IMR-90 (cell line): ENCODE measurements around the gene AXDND1. TPM values are rescaled to one million over a fixed set of nuclear protein-coding genes. Genes with fewer than 3 reads are reported as not detected.

Experiments used
- ATAC-seq: fragments of 200-7000 bp; cut with Tn5 transposase; 2 replicates; pipeline ENCODE4 v1.9.1; 2020; ENCODE audit warnings: low read depth, mild to moderate bottlenecking, moderate library complexity
- BruUV-seq: library from RNA; stranded (reverse); fragments of 400-500 nt; replicated peaks from 2 replicates; lab custom pipeline; 2021; lab: Mats Ljungman, UMichigan
- CTCF ChIA-PET: fragments of 300-600 bp; formaldehyde crosslinking; extraction: SDS; loops from one replicate; lab custom pipeline; 2021; ENCODE audit warnings: antibody characterized with exemption; lab: Yijun Ruan, JAX
- POLR2A ChIA-PET: fragments of 300-600 bp; sonication (Branson Sonifier 250); formaldehyde crosslinking; loops from one replicate; lab custom pipeline; 2022; ENCODE audit warnings: antibody characterized with exemption; ENCODE audit not compliant: unreplicated experiment; lab: Charles Lee
- DNase-seq: peaks from one replicate; pipeline ENCODE4 v3.0.0; 2013
- H2AFZ ChIP-seq: replicated peaks from 2 replicates; pipeline ENCODE3; 2013; ENCODE audit warnings: low read length, mild to moderate bottlenecking; ENCODE audit not compliant: poor library complexity
- H2AK5ac ChIP-seq: 2 replicates; pipeline ENCODE4 v1.6.1; 2013; ENCODE audit warnings: low read depth, low read length, inconsistent platforms
- H2AK9ac ChIP-seq: replicated peaks from 2 replicates; pipeline ENCODE3; 2013; ENCODE audit warnings: mild to moderate bottlenecking, low read depth, low read length, moderate library complexity; ENCODE audit not compliant: poor library complexity
- H2BK120ac ChIP-seq: 2 replicates; pipeline ENCODE4 v1.6.1; 2013; ENCODE audit warnings: low read depth, low read length, inconsistent platforms
- H2BK15ac ChIP-seq: 3 replicates; pipeline ENCODE4 v1.6.1; 2013; ENCODE audit warnings: low read depth, low read length, inconsistent platforms
- H2BK20ac ChIP-seq: 2 replicates; pipeline ENCODE4 v1.6.1; 2013; ENCODE audit warnings: low read depth, mild to moderate bottlenecking, inconsistent platforms, low read length, moderate library complexity
- H2BK5ac ChIP-seq: 2 replicates; pipeline ENCODE4 v1.6.1; 2013; ENCODE audit warnings: mild to moderate bottlenecking, low read depth, low read length, inconsistent platforms; ENCODE audit not compliant: poor library complexity, severe bottlenecking
- H3K14ac ChIP-seq: replicated peaks from 2 replicates; pipeline ENCODE4 v1.6.1; 2013; ENCODE audit warnings: low read depth, low read length, inconsistent platforms
- H3K18ac ChIP-seq: 2 replicates; pipeline ENCODE4 v1.6.1; 2013; ENCODE audit warnings: low read depth, low read length, control low read depth
- H3K23ac ChIP-seq: 2 replicates; pipeline ENCODE4 v1.6.1; 2013; ENCODE audit warnings: low read depth, low read length, inconsistent platforms
- H3K27ac ChIP-seq: 2 replicates; pipeline ENCODE4 v1.5.1; 2013; ENCODE audit warnings: mild to moderate bottlenecking, control low read depth, low read length; ENCODE audit not compliant: insufficient read depth
- H3K27me3 ChIP-seq: 2 replicates; pipeline ENCODE4 v1.6.1; 2013; ENCODE audit warnings: low read length; ENCODE audit not compliant: control insufficient read depth, insufficient read depth
- H3K36me3 ChIP-seq: 2 replicates; pipeline ENCODE4 v1.6.1; 2013; ENCODE audit warnings: low read length, mixed read lengths; ENCODE audit not compliant: control insufficient read depth, insufficient read depth
- H3K4ac ChIP-seq: 2 replicates; pipeline ENCODE4 v1.6.1; 2013; ENCODE audit warnings: low read depth, low read length, inconsistent platforms
- H3K4me1 ChIP-seq: 2 replicates; pipeline ENCODE4 v1.6.1; 2013; ENCODE audit warnings: low read length, mixed read lengths; ENCODE audit not compliant: control insufficient read depth, insufficient read depth
- H3K4me2 ChIP-seq: 2 replicates; pipeline ENCODE4 v1.6.1; 2013; ENCODE audit warnings: low read depth, mild to moderate bottlenecking, control low read depth, low read length, moderate library complexity
- H3K4me3 ChIP-seq: 2 replicates; pipeline ENCODE4 v1.5.1; 2013; ENCODE audit warnings: low read depth, mild to moderate bottlenecking, control low read depth, low read length, moderate library complexity; ENCODE audit not compliant: insufficient read depth
- H3K56ac ChIP-seq: 2 replicates; pipeline ENCODE4 v1.6.1; 2013; ENCODE audit warnings: low read length, inconsistent platforms; ENCODE audit not compliant: insufficient read depth; ENCODE audit errors: extremely low read depth
- H3K79me1 ChIP-seq, 2 experiments: 2 replicates each; pipeline ENCODE4 v1.6.1; 2013; ENCODE audit warnings: low read length in 2 of 2, inconsistent platforms in 1 of 2, low read depth in 1 of 2
- H3K9ac ChIP-seq: 2 replicates; pipeline ENCODE4 v1.6.1; 2013; ENCODE audit warnings: low read depth, low read length, control low read depth
- H3K9me1 ChIP-seq: 2 replicates; pipeline ENCODE4 v1.6.1; 2013; ENCODE audit warnings: low read length, inconsistent platforms; ENCODE audit not compliant: insufficient read depth
- H3K9me3 ChIP-seq: 2 replicates; pipeline ENCODE4 v1.6.1; 2013; ENCODE audit warnings: low read length; ENCODE audit not compliant: control insufficient read depth, insufficient read depth
- H4K20me1 ChIP-seq: 2 replicates; pipeline ENCODE4 v1.6.1; 2013; ENCODE audit warnings: low read length, inconsistent platforms; ENCODE audit not compliant: insufficient read depth
- H4K5ac ChIP-seq: 2 replicates; pipeline ENCODE4 v1.6.1; 2013; ENCODE audit warnings: mild to moderate bottlenecking, low read depth, low read length, control low read depth
- H4K8ac ChIP-seq, 2 experiments: 2 replicates each; pipeline ENCODE4 v1.6.1; 2013; ENCODE audit warnings: low read depth in 2 of 2, low read length in 2 of 2, control low read depth in 1 of 2, inconsistent platforms in 1 of 2
- H4K91ac ChIP-seq: 2 replicates; pipeline ENCODE4 v1.6.1; 2013; ENCODE audit warnings: low read depth, low read length, inconsistent platforms; ENCODE audit not compliant: insufficient read depth
- BHLHE40 ChIP-seq: fragments of 150-350 bp; IDR thresholded peaks from 2 replicates; pipeline ENCODE4 v1.6.1; 2016; ENCODE audit warnings: mild to moderate bottlenecking, low read depth, low read length
- CEBPB ChIP-seq: IDR thresholded peaks from 2 replicates; pipeline ENCODE4 v1.6.1; 2012; ENCODE audit warnings: low read depth, low read length, improper control_type of control experiment
- FOS ChIP-seq: fragments of 150-350 bp; IDR thresholded peaks from 2 replicates; pipeline ENCODE4 v1.6.1; 2016; ENCODE audit warnings: low read depth, low read length
- MAFK ChIP-seq: IDR thresholded peaks from 2 replicates; pipeline ENCODE4 v1.6.1; 2012; ENCODE audit warnings: low read depth, low read length, improper control_type of control experiment
- MAZ ChIP-seq: IDR thresholded peaks from 2 replicates; pipeline ENCODE4 v1.6.1; 2012; ENCODE audit warnings: low read depth, mild to moderate bottlenecking, low read length, improper control_type of control experiment, moderate library complexity, borderline replicate concordance
- MXI1 ChIP-seq: IDR thresholded peaks from 2 replicates; pipeline ENCODE4 v1.6.1; 2012; ENCODE audit warnings: low read depth, mild to moderate bottlenecking, low read length, moderate library complexity, borderline replicate concordance
- NFE2L2 ChIP-seq: fragments of 150-350 bp; IDR thresholded peaks from 2 replicates; pipeline ENCODE4 v1.6.1; 2016; ENCODE audit warnings: low read depth, mild to moderate bottlenecking, low read length
- POLR2A ChIP-seq: IDR thresholded peaks from 2 replicates; pipeline ENCODE4 v1.6.1; 2012; ENCODE audit warnings: mild to moderate bottlenecking, low read depth, low read length
- RAD21 ChIP-seq: IDR thresholded peaks from 2 replicates; pipeline ENCODE4 v1.6.1; 2012; ENCODE audit warnings: low read length, improper control_type of control experiment
- RCOR1 ChIP-seq: IDR thresholded peaks from 2 replicates; pipeline ENCODE4 v1.6.1; 2012; ENCODE audit warnings: mild to moderate bottlenecking, low read length, improper control_type of control experiment; ENCODE audit not compliant: insufficient replicate concordance
- SMC3 ChIP-seq: fragments of 150-350 bp; IDR thresholded peaks from 2 replicates; pipeline ENCODE4 v1.6.1; 2016; ENCODE audit warnings: low read depth, mild to moderate bottlenecking, antibody characterized with exemption, low read length, moderate library complexity
- WGBS, 2 experiments: methylation state at CpG; one replicate each; pipeline versions ENCODE4 v1.1.5 to v1.1.7; 2013; ENCODE audit warnings: missing lambda C conversion rate in 2 of 2; ENCODE audit not compliant: insufficient read length in 1 of 2; ENCODE audit errors: extremely low coverage in 2 of 2; 5-methylcytosine and 5-hydroxymethylcytosine counted together
- dilution Hi-C: fragments of 300-500 bp; cut with HindIII; formaldehyde crosslinking; loops from one replicate; pipeline ENCODE4 v1.14.3; 2018; ENCODE audit warnings: low sequenced_read_pairs; ENCODE audit not compliant: unreplicated experiment
- in situ Hi-C: fragments of 300-500 bp; cut with MboI; formaldehyde crosslinking; loops from 3 replicates; pipeline ENCODE4 v1.14.3; 2019; ENCODE audit warnings: low sequenced_read_pairs, inconsistent platforms, mixed read lengths
- intact Hi-C: fragments of 100-400 bp; cut with micrococcal nuclease; formaldehyde crosslinking; loops from 2 replicates; pipeline ENCODE4 v1.10.0; 2022
- polyA plus RNA-seq, 3 experiments: library from polyadenylated mRNA; depleted of rRNA; stranded (reverse); fragments of >200 nt; gene quantifications; 2 replicates each; pipeline ENCODE4 v1.2.3, GENCODE V29; 2012; ENCODE audit warnings: low replicate concordance in 1 of 3
- total RNA-seq: library from RNA; depleted of rRNA; stranded (reverse); fragments of >200 nt; gene quantifications from 2 replicates; pipeline ENCODE4 v1.2.3, GENCODE V29; 2012
- TF ChIP-seq, protein P1 (sequence below): fragments of 150-350 bp; IDR thresholded peaks from 2 replicates; pipeline ENCODE4 v1.6.1; 2016; ENCODE audit warnings: low read depth, mild to moderate bottlenecking, low read length, moderate library complexity, borderline replicate concordance
- TF ChIP-seq, protein P2 (sequence below): conservative IDR thresholded peaks from 2 replicates; pipeline ENCODE4 v1.5.1; 2012; ENCODE audit warnings: mild to moderate bottlenecking, low read depth, low read length, improper control_type of control experiment
- TF ChIP-seq, protein P3 (sequence below): fragments of 150-350 bp; IDR thresholded peaks from 2 replicates; pipeline ENCODE4 v1.6.1; 2017; ENCODE audit warnings: mild to moderate bottlenecking, antibody characterized with exemption, low read length, low read depth

AXDND1 gene
- total and polyA plus RNA-seq, 2 of the 4 experiments (the other 2 are of a cell fraction): not detected

DNA sequence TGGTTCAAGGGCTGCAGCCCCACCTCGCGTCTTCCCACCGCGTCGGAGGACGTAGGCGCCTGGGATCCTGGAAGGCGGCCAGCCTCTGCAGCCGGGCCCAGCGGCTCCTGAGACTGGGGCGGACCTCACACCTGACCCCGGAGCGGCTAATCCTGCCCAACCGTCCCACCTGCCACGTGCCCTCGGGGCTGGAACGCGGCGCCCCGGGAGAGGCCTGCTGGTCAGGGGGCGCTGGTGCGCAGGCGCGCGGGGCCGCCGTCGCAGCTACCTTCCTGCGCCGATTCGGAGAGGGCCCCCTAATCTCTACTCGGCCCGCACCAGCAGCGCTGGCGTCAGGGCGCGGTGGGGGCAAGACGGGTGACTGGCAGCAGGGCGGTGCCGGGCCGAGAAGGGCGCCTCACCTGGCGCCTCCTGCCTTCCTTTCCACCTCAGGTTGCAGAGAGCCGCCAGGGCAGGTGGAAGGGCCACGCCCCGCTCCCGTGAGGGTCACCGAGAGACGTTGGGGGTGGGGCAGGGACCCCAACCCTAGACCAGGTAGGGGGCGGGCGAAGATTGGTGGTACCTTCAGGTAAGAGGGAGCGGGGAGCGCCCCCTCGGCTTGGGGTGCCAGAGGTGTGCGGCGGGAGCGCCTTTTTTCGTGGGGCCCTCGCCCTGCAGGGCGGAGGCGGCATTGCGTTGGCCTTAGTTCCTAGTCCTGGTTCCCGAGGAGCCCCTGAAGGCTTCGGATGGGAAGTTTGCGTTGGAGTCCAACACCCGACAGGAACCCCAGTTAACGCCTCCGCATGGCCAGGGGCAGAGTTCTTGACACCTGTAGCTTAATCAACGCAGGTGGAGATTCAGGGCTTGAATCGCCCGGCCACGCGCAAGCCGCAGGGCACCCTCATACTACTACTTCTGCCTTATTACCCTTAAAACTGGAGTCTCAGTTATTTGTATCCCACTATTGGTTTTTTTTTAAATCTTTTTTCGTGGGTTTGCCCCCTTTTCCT is 226.1 kb downstream of the AXDND1 start, which contains the start of gene TDRD5:
Gene TDRD5 (plus strand): TSS at position 241 of the 989 bp plus-strand sequence. CDS start 784 bp downstream, outside the sequence.
- no peak within 1 kb of the TSS for H2BK15ac ChIP-seq
- no peak within 1 kb of the TSS for H3K56ac ChIP-seq
- no peak within 1 kb of the TSS for H2AK9ac ChIP-seq
- no peak within 1 kb of the TSS for H4K91ac ChIP-seq
- H3K9ac ChIP-seq: no peak within 1 kb of the TSS
- POLR2A ChIA-PET: interaction anchor here (0.6 kb wide), 1 partner anchor 504 kb away, joined by 4 read pairs; no protein-coding TSS in a partner anchor
- no TSS peak for BruUV-seq
- peaks cover 2% of the 10 kb centered on the region; the same call in 1 of the 2 replicates for H3K9me3 ChIP-seq
- H2BK120ac ChIP-seq: no peak within 1 kb of the TSS
- no peak within 1 kb of the TSS for H3K14ac ChIP-seq
- dilution Hi-C loops: no loop called here
- DNase-seq (no peak), ATAC-seq (no peak)
- 29% methylated on average over 23 of the region's 75 CpGs; no CpG with 5 or more reads in 1 of the 2 experiments for whole genome bisulfite sequencing, 2 experiments
- no peak within 1 kb of the TSS for H4K8ac ChIP-seq
- H2BK5ac ChIP-seq: no peak within 1 kb of the TSS
- H4K20me1 ChIP-seq: no peaks in the 10 kb centered on the region
- no peaks in the 10 kb centered on the region for H3K36me3 ChIP-seq
- no peak within 1 kb of the TSS for H4K5ac ChIP-seq
- H2BK20ac ChIP-seq: no peak within 1 kb of the TSS
- H3K27me3 ChIP-seq: peaks cover 30% of the 10 kb centered on the region
- no peak within 1 kb of the TSS for H3K23ac ChIP-seq
- no peak within 1 kb of the TSS for H3K4me3 ChIP-seq
- H3K27ac ChIP-seq: no peak within 1 kb of the TSS
- no peak within 1 kb of the TSS for H2AK5ac ChIP-seq
- peak within 1 kb of the TSS; percentile 76 for H2AFZ ChIP-seq
- no peaks in the 10 kb centered on the region for H3K79me1 ChIP-seq
- in situ Hi-C loops: loop anchor here (25.0 kb wide), 1 partner anchor 330 kb away; no protein-coding TSS in a partner anchor
- no peak within 1 kb of the TSS for H3K4me2 ChIP-seq
- no peak within 1 kb of the TSS for H3K18ac ChIP-seq
- H3K4ac ChIP-seq: no peak within 1 kb of the TSS
- no peaks in the 10 kb centered on the region for H3K9me1 ChIP-seq
- intact Hi-C loops: no loop called here
- CTCF ChIA-PET: no interaction called here
- no peaks in the 10 kb centered on the region for H3K4me1 ChIP-seq
- TF ChIP-seq MAZ: no peak
- TF ChIP-seq, protein P1, sequence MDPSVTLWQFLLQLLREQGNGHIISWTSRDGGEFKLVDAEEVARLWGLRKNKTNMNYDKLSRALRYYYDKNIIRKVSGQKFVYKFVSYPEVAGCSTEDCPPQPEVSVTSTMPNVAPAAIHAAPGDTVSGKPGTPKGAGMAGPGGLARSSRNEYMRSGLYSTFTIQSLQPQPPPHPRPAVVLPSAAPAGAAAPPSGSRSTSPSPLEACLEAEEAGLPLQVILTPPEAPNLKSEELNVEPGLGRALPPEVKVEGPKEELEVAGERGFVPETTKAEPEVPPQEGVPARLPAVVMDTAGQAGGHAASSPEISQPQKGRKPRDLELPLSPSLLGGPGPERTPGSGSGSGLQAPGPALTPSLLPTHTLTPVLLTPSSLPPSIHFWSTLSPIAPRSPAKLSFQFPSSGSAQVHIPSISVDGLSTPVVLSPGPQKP: no peak
- no peak for TF ChIP-seq RAD21
- no peak for TF ChIP-seq NFE2L2
- no peak for TF ChIP-seq POLR2A
- no peak for TF ChIP-seq SMC3
- no peak for TF ChIP-seq BHLHE40
- TF ChIP-seq MXI1: no peak
- no peak for TF ChIP-seq RCOR1
- TF ChIP-seq, protein P2, sequence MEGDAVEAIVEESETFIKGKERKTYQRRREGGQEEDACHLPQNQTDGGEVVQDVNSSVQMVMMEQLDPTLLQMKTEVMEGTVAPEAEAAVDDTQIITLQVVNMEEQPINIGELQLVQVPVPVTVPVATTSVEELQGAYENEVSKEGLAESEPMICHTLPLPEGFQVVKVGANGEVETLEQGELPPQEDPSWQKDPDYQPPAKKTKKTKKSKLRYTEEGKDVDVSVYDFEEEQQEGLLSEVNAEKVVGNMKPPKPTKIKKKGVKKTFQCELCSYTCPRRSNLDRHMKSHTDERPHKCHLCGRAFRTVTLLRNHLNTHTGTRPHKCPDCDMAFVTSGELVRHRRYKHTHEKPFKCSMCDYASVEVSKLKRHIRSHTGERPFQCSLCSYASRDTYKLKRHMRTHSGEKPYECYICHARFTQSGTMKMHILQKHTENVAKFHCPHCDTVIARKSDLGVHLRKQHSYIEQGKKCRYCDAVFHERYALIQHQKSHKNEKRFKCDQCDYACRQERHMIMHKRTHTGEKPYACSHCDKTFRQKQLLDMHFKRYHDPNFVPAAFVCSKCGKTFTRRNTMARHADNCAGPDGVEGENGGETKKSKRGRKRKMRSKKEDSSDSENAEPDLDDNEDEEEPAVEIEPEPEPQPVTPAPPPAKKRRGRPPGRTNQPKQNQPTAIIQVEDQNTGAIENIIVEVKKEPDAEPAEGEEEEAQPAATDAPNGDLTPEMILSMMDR: no peak
- no peak for TF ChIP-seq MAFK
- TF ChIP-seq FOS: no peak
- TF ChIP-seq CEBPB: no peak
- TF ChIP-seq, protein P3, sequence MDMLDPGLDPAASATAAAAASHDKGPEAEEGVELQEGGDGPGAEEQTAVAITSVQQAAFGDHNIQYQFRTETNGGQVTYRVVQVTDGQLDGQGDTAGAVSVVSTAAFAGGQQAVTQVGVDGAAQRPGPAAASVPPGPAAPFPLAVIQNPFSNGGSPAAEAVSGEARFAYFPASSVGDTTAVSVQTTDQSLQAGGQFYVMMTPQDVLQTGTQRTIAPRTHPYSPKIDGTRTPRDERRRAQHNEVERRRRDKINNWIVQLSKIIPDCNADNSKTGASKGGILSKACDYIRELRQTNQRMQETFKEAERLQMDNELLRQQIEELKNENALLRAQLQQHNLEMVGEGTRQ: no peak
